Activated CD4-positive, alpha-beta T cell treated with anti-CD3 and anti-CD28 coated beads, Interleukin-2, Interleukin-4, amounts not matched to agents 100 ng/mL and 50 ng/mL, durations not matched to agents 16 hours and 8 hours (primary cell): ENCODE measurements around the gene NTHL1.

ENCODE experiments used
- DNase-seq: peaks from one replicate; pipeline ENCODE4 v3.0.0-alpha.2; 2020; ENCODE audit warnings: low spot score

Gene NTHL1

GRCh38 chr16:2008009-2008526 is 39.6 kb downstream of the NTHL1 start:
- no peak for DNase-seq

GRCh38 chr16:2007081-2007836 is 40.4 kb downstream of the NTHL1 start:
- DNase-seq, result no peak

- no peak for DNase-seq
Observed at GRCh38 chr16:2006317-2006716, 41.3 kb downstream of the NTHL1 start.

- DNase-seq, result no peak
Observed at GRCh38 chr16:2005646-2006045, 42.0 kb downstream of the NTHL1 start.

GRCh38 chr16:2004795-2005517 is 42.7 kb downstream of the NTHL1 start:
- DNase-seq, result no peak

GRCh38 chr16:2003827-2004641 is 43.6 kb downstream of the NTHL1 start:
- DNase-seq, result peak; percentile 90

- DNase-seq, result no peak
Observed at GRCh38 chr16:2003231-2003826, 44.3 kb downstream of the NTHL1 start.

- no peak for DNase-seq
Observed at GRCh38 chr16:2002406-2003230, 45.0 kb downstream of the NTHL1 start.

GRCh38 chr16:2001456-2002355 is 45.9 kb downstream of the NTHL1 start:
- DNase-seq, result no peak

- DNase-seq, result no peak
Observed at GRCh38 chr16:2001035-2001434, 46.6 kb downstream of the NTHL1 start.

GRCh38 chr16:1999866-2000514 is 47.6 kb downstream of the NTHL1 start:
- DNase-seq, result no peak

GRCh38 chr16:1998852-1999801 is 48.5 kb downstream of the NTHL1 start:
- no peak for DNase-seq

GRCh38 chr16:1998360-1998835 is 49.2 kb downstream of the NTHL1 start:
- no peak for DNase-seq

GRCh38 chr16:1997494-1998359 is 49.9 kb downstream of the NTHL1 start:
- no peak for DNase-seq

GRCh38 chr16:1993731-1994131 is 53.9 kb downstream of the NTHL1 start:
- peak; percentile 62 for DNase-seq

- DNase-seq, result no peak
Observed at GRCh38 chr16:1992704-1993317, 54.8 kb downstream of the NTHL1 start.
